DMS 273 (cell line): ENCODE measurements around the gene NRM.
A peak's percentile ranks its signal among the peaks of the same experiment; 100 is the strongest.

Experiments
- DNase-seq: peaks from one replicate; lab custom pipeline; 2025; ENCODE audit not compliant: unreplicated experiment; lab: John Stamatoyannopoulos, UW

NRM gene

GRCh38 chr6:30689022-30689865, 1.5 kb downstream of the NRM start:
- no peak for DNase-seq

- DNase-seq, result no peak
These were observed 2.2 kb downstream of the NRM start for GRCh38 chr6:30688569-30688968.

GRCh38 chr6:30687659-30688431, 2.9 kb downstream of the NRM start:
- DNase-seq, result peak; percentile 65

- DNase-seq, result peak; percentile 89
These were observed 3.7 kb downstream of the NRM start for GRCh38 chr6:30686908-30687658.

GRCh38 chr6:30686009-30686907, 4.5 kb downstream of the NRM start, which contains the start of gene PPP1R18:
PPP1R18 (minus strand) TSS chr6:30686645; CDS start chr6:30686018, 627 bp downstream.
- DNase-seq, result peak; percentile 81

- DNase-seq, result no peak
These were observed 5.4 kb downstream of the NRM start for GRCh38 chr6:30685157-30686008.

GRCh38 chr6:30684386-30685156, 6.2 kb downstream of the NRM start:
- DNase-seq, result no peak

GRCh38 chr6:30683980-30684338, 6.8 kb downstream of the NRM start:
- DNase-seq, result no peak

GRCh38 chr6:30683183-30683979, 7.4 kb downstream of the NRM start:
- DNase-seq, result no peak

GRCh38 chr6:30682143-30683117, 8.4 kb downstream of the NRM start:
- peak; percentile 40 for DNase-seq

- DNase-seq, result no peak
These were observed 9.0 kb downstream of the NRM start for GRCh38 chr6:30681766-30682142.

GRCh38 chr6:30679765-30680535, 10.8 kb downstream of the NRM start:
- DNase-seq, result no peak

- DNase-seq, result peak; percentile 91
These were observed 11.6 kb downstream of the NRM start for GRCh38 chr6:30678964-30679726.

- DNase-seq, result no peak
These were observed 14.0 kb downstream of the NRM start for GRCh38 chr6:30676660-30677285.
